Cerebellar cortex (tissue), 1 donor: ENCODE measurements around the gene NFRKB.
A peak's percentile ranks its signal among the peaks of the same experiment; 100 is the strongest.
"Not testable (repeated sequence)": the region's sequence is repeated elsewhere in the genome, so short reads cannot be mapped to it uniquely, and the experiment has no call there.

Source experiments
- DNase-seq: peaks from one replicate; pipeline ENCODE4 v3.0.0-alpha.2; 2015; ENCODE audit warnings: low spot score

NFRKB gene

GRCh38 chr11:129894278-129895125 lies 876 bp downstream of the NFRKB start:
- peak; percentile 9 for DNase-seq

- no peak for DNase-seq
Measured at GRCh38 chr11:129888451-129888850, 6.9 kb downstream of the NFRKB start.

GRCh38 chr11:129885381-129885780 lies 10.0 kb downstream of the NFRKB start:
- DNase-seq = no peak

- no peak for DNase-seq
Measured at GRCh38 chr11:129884581-129884980, 10.8 kb downstream of the NFRKB start.

GRCh38 chr11:129881570-129882170 lies 13.7 kb downstream of the NFRKB start:
- peak; percentile 9 for DNase-seq

- no peak for DNase-seq
Measured at GRCh38 chr11:129880311-129880710, 15.1 kb downstream of the NFRKB start.

GRCh38 chr11:129871914-129872313 lies 23.5 kb downstream of the NFRKB start:
- no peak for DNase-seq

- DNase-seq = not testable (repeated sequence)
Measured at GRCh38 chr11:129868626-129869025, 26.8 kb downstream of the NFRKB start.

GRCh38 chr11:129866311-129866710 lies 29.1 kb downstream of the NFRKB start:
- no peak for DNase-seq

- DNase-seq = no peak
Measured at GRCh38 chr11:129865701-129866100, 29.7 kb downstream of the NFRKB start.

GRCh38 chr11:129864811-129865210 lies 30.6 kb downstream of the NFRKB start:
- no peak for DNase-seq

GRCh38 chr11:129861702-129862522 lies 33.5 kb downstream of the NFRKB start:
- DNase-seq = peak; percentile 5

GRCh38 chr11:129856036-129856435 lies 39.3 kb downstream of the NFRKB start:
- no peak for DNase-seq

- no peak for DNase-seq
Measured at GRCh38 chr11:129855086-129855485, 40.3 kb downstream of the NFRKB start.

- no peak for DNase-seq
Measured at GRCh38 chr11:129854232-129854805, 41.1 kb downstream of the NFRKB start.

- no peak for DNase-seq
Measured at GRCh38 chr11:129853518-129854231, 41.7 kb downstream of the NFRKB start.

GRCh38 chr11:129852125-129852740 lies 43.1 kb downstream of the NFRKB start:
- no peak for DNase-seq

GRCh38 chr11:129849447-129850130 lies 45.8 kb downstream of the NFRKB start:
- no peak for DNase-seq

- not testable (repeated sequence) for DNase-seq
Measured at GRCh38 chr11:129847361-129847760, 48.0 kb downstream of the NFRKB start.

GRCh38 chr11:129846508-129847335 lies 48.7 kb downstream of the NFRKB start:
- no peak for DNase-seq
